ENCODE results near the gene ERFE. TPM values are rescaled to one million over a fixed set of nuclear protein-coding genes. Genes with fewer than 3 reads are reported as not detected.

The ERFE gene
- total and polyA plus RNA-seq, 2 donors (not counting 3 experiments of a cell fraction or from before 2014, with no cell fraction given), result 0.65 to 1.2 TPM

GRCh38 chr2:238131761-238132462, 26.9 kb upstream of the ERFE start:
- Histone ChIP-seq H4K20me1 (replicated peaks; ENCODE audit: control insufficient read depth, extremely low read depth, insufficient read depth, low read length) (no peaks in the 10 kb centered on the region), H3K36me3 (ENCODE audit: control insufficient read depth in 2 of 2, extremely low read depth in 1 of 2, insufficient read depth in 2 of 2, low read length in 2 of 2) (no peaks in the 10 kb centered on the region), H3K79me2 (ENCODE audit: control insufficient read depth, insufficient read depth, low read length) (no peaks in the 10 kb centered on the region), H3K9me1 (replicated peaks; ENCODE audit: control insufficient read depth, extremely low read depth, insufficient read depth, low read length) (no peaks in the 10 kb centered on the region), H3K27me3 (ENCODE audit: control insufficient read depth in 2 of 2, insufficient read depth in 2 of 2, low read length in 2 of 2) (no peaks in the 10 kb centered on the region), H3K4me1 (ENCODE audit: control insufficient read depth, extremely low read depth, insufficient read depth, low read length) (no peaks in the 10 kb centered on the region), H3K4me2 (ENCODE audit: insufficient read depth, low read length) (no peak overlapping the region), H2AFZ (ENCODE audit: low read depth, low read length) (no peak overlapping the region), H3K4me3 (replicated peaks in 1 of 3; ENCODE audit: insufficient read depth in 1 of 3, low read depth in 1 of 3, low read length in 3 of 3) (no peak overlapping the region), H3K9me3 (replicated peaks; ENCODE audit: control insufficient read depth, insufficient read depth, low read length) (no peaks in the 10 kb centered on the region), H3K9ac (replicated peaks; ENCODE audit: extremely low read depth, insufficient read depth, low read length) (no peak overlapping the region), H3K27ac (ENCODE audit: insufficient read depth, low read depth, low read length) (no peak overlapping the region)
- DNase-seq (ENCODE audit: low read depth, low spot score) (no peak), FAIRE-seq (no peak)
- ChIA-PET CTCF (no interaction called here), POLR2A (no interaction called here)
- intact Hi-C loops (cut with micrococcal nuclease) (no loop called here), dilution Hi-C loops (cut with MboI; ENCODE audit: extremely low pct_ligation_motif_present, low sequenced_read_pairs) (no loop called here)
- no peak for TF ChIP-seq GATA2 (IDR thresholded peaks at IDR 0.05; ENCODE audit: insufficient read depth, insufficient read length, low read depth, low read length)
- TF ChIP-seq POLR2AphosphoS5 (IDR thresholded peaks at IDR 0.05; ENCODE audit: insufficient read depth, low read depth, low read length), result no peak
- no peak for TF ChIP-seq JUN (IDR thresholded peaks at IDR 0.05; ENCODE audit: borderline replicate concordance, insufficient read depth, insufficient read length, low read depth)
- no peak for TF ChIP-seq EZH2 (IDR thresholded peaks at IDR 0.05; ENCODE audit: borderline replicate concordance, low read depth, low read length, severe bottlenecking)
- no peak for TF ChIP-seq MYC (IDR thresholded peaks at IDR 0.05; ENCODE audit: low read depth, low read length)
- TF ChIP-seq MAX (IDR thresholded peaks at IDR 0.05; ENCODE audit: insufficient read depth, insufficient read length), result no peak
- TF ChIP-seq FOS (IDR thresholded peaks at IDR 0.05; ENCODE audit: borderline replicate concordance, insufficient read depth, low read length), result no peak
- TF ChIP-seq POLR2A (IDR thresholded peaks at IDR 0.05; ENCODE audit: low read depth, low read length), result no peak
- TF ChIP-seq CTCF (IDR thresholded peaks at IDR 0.05; ENCODE audit: extremely low read depth in 1 of 2, insufficient read depth in 1 of 2, low read depth in 1 of 2, low read length in 2 of 2), result no peak
- no TSS peak for BruUV-seq (replicated peaks)

Measured in endothelial cell of umbilical vein (primary cell).